UCSD-AML1 (cell line): ENCODE measurements around the gene PATL2.
"Not testable (repeated sequence)": the region's sequence is repeated elsewhere in the genome, so short reads cannot be mapped to it uniquely, and the experiment has no call there.

Experiments used
- DNase-seq: peaks from one replicate; lab custom pipeline; 2025; ENCODE audit not compliant: unreplicated experiment; lab: John Stamatoyannopoulos, UW

PATL2 gene

GRCh38 chr15:44692659-44693058 lies 18.5 kb downstream of the PATL2 start:
- DNase-seq: no peak

- not testable (repeated sequence) for DNase-seq
These were observed 20.9 kb downstream of the PATL2 start for GRCh38 chr15:44690245-44690644.

GRCh38 chr15:44689318-44689717 lies 21.8 kb downstream of the PATL2 start:
- not testable (repeated sequence) for DNase-seq

GRCh38 chr15:44682809-44683682 lies 28.1 kb downstream of the PATL2 start:
- peak; percentile 62 for DNase-seq

- no peak for DNase-seq
These were observed 28.9 kb downstream of the PATL2 start for GRCh38 chr15:44682211-44682610.

- no peak for DNase-seq
These were observed 34.4 kb downstream of the PATL2 start for GRCh38 chr15:44676676-44677075.

- no peak for DNase-seq
These were observed 35.2 kb downstream of the PATL2 start for GRCh38 chr15:44675911-44676310.

GRCh38 chr15:44673639-44674038 lies 37.5 kb downstream of the PATL2 start:
- DNase-seq: no peak

DNA sequence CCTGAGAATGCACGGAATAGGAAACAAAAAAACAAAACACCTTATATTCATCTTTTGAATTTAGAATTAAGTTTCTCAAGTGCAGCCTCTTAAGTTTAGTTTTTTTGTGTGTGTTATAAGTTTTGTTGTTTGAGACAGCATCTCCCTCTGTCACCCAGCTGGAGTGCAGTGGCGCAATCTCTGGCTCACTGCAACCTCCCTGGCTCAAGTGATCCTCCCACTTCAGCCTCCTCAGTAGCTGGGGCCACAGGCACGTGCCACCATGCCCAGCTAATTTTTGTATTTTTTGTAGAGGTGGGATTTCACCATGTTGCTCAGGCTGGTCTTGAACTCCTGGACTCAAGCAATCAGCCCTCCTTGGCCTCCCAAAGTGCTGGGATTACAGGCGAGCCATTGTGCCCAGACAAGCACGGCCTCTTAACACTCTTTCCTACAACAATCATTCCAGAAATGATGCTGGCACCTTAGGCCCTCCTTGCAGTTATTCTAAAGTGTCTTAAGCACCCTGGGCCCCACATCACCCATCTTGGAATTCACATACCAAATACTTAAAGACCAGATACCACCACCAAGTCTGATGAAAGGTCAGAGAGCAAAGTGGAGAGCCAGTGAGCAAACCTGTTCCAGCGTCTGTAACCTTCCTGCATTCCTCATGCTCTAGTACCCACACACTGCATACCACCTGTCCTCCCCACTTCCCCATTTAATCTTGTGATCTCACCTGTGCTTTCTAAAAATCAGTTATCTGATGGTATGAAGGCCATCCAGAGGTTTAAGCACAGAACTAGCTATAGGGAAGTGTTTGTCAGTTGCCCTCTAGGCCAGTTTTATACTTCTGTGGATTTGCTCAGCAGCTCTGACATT lies 40.8 kb downstream of the PATL2 start:
- DNase-seq: no peak

GRCh38 chr15:44668921-44669320 lies 42.2 kb downstream of the PATL2 start:
- no peak for DNase-seq

- no peak for DNase-seq
These were observed 44.1 kb downstream of the PATL2 start for GRCh38 chr15:44667039-44667360.

DNA sequence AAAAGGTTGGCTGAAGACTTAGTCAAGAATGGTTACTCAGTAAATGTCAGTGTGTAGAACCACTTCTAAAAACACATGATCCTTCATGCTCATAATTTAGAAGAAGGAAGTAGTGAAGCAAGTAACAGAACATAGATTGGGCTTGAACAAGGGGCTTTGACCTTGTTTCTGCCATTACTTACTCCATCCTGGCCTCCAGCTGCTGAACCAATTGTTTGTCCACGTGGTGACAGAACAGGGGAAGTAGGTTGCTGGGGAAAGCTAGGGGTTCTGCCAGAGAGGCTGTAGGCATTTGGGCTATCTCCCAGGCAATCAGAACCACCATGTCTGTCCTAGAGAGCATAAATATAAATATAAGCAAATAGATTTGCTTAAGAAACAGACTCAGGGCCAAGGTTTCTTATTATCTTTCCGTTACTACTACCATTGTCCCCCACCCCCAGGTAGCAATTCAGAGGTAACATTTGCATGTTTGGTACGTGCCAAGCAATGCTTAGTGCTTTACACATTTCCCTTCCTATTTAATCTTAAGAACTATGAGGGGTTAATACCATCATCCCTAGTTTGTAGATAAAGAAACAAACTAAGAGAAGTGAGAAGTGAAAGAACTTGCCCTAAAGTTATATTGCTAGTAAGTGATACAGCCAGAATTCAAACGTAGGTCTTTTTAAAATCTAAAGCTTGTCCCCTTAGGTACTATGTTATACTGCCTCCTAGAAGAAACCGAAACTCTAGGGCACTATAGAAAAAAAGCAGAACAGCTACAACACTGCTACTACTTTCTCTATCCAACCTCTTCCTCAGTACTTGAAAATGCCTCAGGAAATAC lies 44.7 kb downstream of the PATL2 start:
- no peak for DNase-seq

DNA sequence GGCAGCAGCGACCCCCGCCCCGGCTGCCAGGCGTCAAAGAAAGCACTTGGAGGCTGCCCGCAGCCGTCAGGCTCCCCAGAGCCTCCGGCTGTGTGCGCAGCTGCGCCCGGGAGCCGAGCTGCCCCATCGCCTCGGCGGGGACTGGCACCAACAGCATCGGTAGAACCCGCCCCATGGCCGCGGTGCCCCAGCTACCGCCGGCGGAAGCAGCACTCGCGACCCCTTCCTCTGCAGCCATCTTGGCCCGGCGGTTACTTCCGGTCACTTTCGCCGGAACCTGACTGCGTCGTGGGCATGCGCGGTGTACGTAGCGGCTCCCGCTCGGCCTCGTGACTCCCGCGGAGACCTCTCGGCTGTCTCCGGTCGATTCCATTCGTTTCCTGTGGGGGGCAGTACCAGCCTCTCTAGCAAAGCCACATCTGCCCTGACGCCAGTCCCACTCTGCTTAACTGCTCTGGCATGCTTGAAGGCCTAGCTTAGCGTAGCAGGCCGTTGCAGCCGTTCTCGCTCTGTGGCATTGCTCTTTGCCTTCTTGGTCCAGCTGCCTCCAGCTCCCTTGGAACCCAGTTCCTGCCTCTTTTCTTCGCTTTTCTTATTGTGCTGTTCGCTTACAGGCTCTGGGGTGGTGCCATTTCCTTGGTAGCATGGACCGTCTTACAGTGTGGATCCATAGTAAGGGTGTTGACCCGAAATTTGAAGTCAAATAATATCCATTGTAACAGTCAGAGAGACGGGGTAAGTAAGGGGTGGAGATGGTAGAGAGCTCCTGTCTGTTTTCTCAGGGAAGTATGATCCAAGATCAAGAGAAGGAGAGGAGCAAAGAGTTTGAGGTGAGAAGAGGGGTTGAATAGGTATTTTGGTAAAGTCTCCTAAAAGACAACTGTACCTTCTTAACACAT lies 47.5 kb downstream of the PATL2 start, which contains the start of gene SPG11:
SPG11 (minus strand) TSS at position 253 of the 899 bp plus-strand sequence; CDS start at position 238, 15 bp downstream.
- DNase-seq: peak; percentile 99

DNA sequence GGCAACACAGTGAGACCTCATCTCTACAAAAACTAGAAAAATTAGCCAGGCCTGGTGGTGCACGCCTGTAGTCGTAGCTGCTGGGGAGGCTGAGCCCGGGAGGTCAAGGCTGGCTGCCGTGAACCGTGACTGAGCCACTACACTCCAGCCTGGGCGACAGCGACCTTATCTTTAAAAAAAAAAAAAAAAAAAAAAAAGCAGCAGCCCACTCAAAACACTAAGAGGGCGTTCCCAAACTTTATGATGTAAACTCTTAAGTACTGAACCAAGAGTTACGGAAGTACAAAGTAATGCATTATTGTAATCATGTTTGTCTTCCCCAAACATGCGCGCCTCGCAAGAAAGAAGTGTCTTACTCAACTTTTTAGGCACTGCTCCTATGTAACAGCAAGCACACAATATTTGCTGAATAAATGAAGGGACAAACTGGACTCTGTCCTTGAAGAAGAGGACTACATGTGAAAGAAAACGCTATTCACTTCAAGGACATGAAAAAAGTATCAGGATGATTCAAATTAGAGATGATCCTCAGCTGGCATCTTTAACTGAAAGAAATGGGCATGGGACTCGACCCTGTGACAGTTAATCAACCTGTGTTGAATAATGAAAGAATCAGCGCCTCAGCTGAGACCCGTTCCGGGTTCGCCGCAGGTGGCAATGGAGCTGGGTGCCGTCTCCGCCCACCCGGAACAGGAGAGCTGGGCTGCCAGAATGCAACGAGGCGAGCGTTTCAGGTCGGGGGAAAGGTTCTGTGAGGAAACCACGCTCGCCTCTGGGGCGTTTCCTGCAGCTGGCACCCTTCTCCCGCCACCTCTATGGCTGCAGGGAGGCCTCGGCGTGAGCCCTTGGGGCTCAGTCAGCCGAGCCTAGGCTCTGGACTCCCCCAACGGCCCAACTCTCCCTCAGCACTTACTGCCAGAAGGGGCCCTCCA lies 48.4 kb downstream of the PATL2 start:
- DNase-seq: peak; percentile 83

DNA sequence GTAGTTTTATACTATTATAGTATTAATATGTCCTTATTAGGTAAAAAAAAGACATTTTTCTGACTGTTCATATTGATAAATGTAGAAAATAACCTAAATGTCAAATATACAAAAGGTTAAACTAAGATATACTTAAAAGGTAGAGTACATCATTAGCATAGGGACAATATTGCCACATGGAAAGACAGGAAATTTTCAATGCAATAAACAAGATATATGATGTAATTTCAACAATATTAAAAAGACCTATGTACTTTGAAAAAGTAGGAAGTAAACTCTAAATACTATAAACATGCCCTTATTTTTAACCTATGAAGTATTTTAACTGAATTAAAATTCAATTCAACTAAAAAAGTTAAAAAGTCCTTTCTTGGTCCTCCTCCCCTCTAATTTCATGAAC lies 49.5 kb downstream of the PATL2 start:
- DNase-seq: no peak

DNA sequence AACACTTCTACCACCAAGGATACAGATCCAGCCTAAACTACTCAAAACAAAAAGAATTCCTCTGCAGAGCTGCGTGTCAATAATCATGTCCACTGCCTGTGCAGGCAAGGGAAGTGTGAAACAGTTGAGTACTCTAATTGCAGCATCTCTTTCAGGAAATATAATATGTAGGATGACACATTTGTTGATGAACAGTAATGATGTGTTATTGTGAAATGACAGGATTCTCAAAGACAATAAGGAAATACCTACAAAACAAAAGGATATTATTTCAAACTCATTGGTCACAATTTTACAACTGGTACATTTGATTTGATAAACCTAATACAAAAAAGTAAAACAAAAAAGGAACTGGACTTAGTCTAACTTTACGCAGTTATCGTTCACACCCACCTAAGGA lies 52.1 kb downstream of the PATL2 start:
- DNase-seq: no peak

- no peak for DNase-seq
These were observed 53.7 kb downstream of the PATL2 start for GRCh38 chr15:44657378-44657777.

DNA sequence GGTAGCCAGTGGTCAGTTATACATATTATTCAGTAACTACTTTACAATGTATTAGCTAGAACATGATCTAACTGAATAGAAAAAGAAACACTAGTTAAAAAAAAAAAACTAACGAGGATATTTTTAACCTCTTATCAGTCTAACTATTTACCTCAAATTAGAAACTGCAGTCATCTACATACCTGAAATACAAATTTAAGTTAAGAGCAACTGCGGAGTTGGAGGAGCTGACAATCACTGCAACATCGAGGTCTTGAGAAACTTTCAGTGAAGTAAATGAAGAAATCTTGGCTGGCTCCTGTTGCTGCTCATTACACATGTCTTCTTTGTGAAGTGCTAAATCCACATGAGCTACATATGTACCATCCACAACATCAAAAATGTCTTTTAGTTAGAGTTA lies 54.2 kb downstream of the PATL2 start:
- DNase-seq: no peak

DNA sequence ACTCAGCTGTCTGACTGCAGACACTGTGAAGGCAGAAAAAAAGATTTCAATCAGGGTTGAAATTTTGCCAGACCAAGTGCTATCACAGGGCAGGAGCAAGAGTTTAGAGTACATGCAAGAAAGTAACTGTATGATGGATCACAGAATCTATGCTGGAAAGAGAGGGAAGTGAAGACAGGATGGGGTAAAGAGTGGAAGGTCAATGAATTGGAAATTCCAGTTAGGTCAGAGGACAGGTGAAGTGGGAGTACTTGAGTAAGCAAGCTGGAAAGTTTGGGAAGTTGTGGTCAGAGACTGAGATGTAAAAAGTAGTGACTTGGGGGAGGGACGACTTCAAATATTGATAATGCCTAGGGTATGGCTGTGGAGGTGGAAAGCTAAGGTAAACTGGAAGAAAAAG lies 54.8 kb downstream of the PATL2 start:
- no peak for DNase-seq
